ENCODE measurements around the gene CD163.
"Not testable (repeated sequence)": the region's sequence is repeated elsewhere in the genome, so short reads cannot be mapped to it uniquely, and the experiment has no call there.

CD163 gene

GRCh38 chr12:7444537-7444936, 59.0 kb downstream of the CD163 start:
- FAIRE-seq = no peak

- FAIRE-seq = no peak
Observed at GRCh38 chr12:7444076-7444475, 59.5 kb downstream of the CD163 start, which contains the start of gene CD163L1. Gene CD163L1, minus strand, starts transcription at chr12:7444153. Its CDS starts 26 bp downstream, at chr12:7444127.

GRCh38 chr12:7441216-7441615, 62.4 kb downstream of the CD163 start:
- no peak for FAIRE-seq

GRCh38 chr12:7439579-7440505, 63.7 kb downstream of the CD163 start:
- FAIRE-seq = no peak

GRCh38 chr12:7438291-7438995, 65.1 kb downstream of the CD163 start:
- FAIRE-seq = not testable (repeated sequence)

GRCh38 chr12:7437494-7437893, 66.1 kb downstream of the CD163 start:
- not testable (repeated sequence) for FAIRE-seq

- no peak for FAIRE-seq
Observed at GRCh38 chr12:7434670-7435069, 68.9 kb downstream of the CD163 start.

GRCh38 chr12:7433276-7433822, 70.2 kb downstream of the CD163 start:
- FAIRE-seq = no peak

GRCh38 chr12:7431993-7432685, 71.4 kb downstream of the CD163 start:
- no peak for FAIRE-seq
